COLO668 (cell line): ENCODE measurements around the gene FBRSL1.
A peak's percentile ranks its signal among the peaks of the same experiment; 100 is the strongest.

Experiments
- DNase-seq: peaks from one replicate; lab custom pipeline; 2025; ENCODE audit not compliant: unreplicated experiment; lab: John Stamatoyannopoulos, UW

Gene FBRSL1

GRCh38 chr12:132554845-132555630 lies 65.1 kb downstream of the FBRSL1 start:
- DNase-seq, result peak; percentile 0

- DNase-seq, result no peak
Measured at GRCh38 chr12:132555686-132556085, 65.7 kb downstream of the FBRSL1 start.

DNA sequence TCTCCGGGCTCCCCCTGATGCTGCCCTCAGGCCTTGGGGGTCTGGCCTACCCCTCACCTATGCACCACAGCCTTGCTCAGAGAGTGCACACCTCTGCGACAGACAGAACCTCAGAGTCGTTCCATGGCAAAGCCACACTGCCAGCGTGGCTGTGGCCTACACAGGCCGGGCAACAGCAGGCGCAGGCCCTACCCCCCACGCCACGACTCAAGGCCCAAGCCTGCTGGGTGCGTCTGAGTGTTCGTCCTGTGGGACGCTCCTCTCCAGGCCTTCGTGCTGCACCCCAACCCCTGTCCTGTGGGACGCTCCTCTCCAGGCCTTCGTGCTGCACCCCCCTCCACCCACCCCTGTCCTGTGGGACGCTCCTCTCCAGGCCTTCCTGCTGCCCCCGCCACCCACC lies 66.3 kb downstream of the FBRSL1 start:
- no peak for DNase-seq

- no peak for DNase-seq
Measured at GRCh38 chr12:132556801-132557200, 66.8 kb downstream of the FBRSL1 start.

DNA sequence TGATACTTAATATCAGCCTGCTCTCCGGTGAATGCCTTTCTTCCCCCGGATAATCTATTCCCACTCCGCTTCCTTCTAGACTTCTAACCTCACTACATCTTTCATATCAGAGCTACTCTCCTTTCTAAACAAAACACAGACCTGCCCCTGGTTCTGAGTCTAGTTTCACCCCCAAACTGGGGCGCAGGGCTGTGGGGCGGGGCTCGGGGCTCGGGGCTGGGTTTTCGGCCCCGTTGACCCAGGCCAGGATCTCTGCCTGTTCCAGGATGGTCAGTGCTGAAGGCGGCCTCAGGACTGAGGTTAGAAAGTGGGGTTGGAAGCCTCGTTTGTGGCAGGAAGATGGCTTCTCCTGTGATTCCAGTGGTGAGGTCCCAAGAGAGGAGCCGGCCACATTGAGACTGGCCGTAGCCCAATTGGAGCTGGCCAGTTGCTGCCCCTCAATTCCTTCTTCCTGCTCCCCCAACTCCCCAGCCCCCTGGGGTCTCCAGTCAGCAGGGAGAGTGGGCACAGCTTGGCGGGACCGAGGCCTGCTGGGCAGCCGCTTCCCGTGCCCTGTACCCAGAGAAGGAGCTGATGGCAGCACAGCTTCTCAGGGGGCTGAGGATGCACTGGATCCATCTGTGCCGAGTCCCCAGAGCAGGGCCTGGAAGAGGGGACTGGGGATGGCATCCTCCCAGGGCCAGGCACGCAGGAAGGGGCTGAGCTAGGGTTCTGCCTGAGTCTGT lies 67.5 kb downstream of the FBRSL1 start:
- no peak for DNase-seq

DNA sequence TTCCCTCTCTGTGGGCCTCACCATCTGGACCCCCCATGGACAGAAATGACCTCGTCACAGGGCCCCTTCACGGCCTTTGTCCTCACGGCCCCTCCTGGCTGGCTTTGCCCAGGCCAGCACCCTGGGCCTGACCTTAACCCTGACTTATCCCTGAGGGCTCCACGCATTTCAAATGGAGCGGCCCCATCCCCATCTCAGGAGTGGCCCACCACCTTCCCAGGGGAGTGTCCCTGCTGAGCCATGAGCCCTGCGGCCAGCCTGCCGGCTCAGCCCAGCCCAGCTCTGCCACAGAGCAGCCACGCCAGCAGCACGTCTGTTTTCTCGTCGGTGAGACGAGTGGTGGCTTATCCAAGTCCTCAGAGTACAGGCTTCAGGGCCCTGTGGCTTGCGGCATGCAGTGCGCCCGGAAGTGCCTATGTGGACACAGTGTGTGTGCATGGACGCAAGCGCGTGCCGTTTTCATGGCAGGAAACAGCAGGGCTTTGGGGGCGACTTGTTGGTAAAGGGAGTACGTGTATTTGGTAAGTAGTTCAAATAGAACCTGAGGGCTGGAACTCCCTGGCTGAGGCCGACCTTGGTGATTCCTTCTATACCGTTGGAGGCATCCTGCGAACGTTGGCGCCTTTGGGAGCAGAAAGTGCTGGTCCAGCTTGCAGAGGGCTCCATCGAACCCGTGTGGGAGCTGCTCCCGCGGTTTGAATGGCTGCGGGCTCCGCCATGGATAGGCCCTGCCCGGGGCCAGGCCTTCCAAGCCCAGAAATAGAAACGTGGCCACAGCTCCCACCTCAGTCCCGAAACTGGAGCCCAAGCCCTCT lies 68.3 kb downstream of the FBRSL1 start:
- DNase-seq, result no peak

DNA sequence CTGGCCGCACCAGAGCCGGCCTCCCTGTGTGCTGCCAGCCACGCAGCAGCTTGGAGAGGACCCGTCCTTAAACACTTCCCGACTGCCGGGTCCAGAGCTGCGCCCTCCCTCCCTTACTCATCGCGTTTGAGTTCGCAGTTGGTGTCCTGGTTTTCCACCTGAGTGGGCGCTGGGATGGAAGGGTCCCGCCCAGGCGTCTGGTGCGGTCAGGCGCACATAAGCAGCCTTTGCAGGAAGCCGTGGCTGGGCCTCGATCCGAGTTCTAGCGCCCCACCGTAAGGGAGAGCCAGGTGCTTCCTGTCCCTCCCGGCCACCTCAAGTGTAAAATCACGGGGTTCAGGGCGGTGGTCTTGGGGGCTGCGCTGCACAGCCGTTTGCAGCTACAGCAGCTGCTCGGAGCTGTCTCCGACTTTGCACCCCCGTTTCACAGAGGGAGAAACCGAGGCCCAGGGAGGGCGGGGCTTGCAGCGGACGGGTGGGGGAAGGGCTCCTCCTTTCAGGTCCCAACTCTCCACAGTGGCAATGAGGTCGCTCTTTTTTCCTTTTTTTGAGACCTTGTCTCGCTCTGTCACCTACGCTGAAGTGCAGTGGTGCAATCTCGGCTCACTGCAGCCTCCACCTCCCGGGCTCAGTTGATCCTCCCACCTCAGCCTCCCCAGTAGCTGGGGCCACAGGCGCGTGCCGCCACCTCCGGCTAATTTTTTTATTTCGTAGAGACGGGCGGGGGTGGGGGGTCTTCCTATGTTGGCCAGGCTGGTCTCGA lies 69.1 kb downstream of the FBRSL1 start:
- peak; percentile 10 for DNase-seq

DNA sequence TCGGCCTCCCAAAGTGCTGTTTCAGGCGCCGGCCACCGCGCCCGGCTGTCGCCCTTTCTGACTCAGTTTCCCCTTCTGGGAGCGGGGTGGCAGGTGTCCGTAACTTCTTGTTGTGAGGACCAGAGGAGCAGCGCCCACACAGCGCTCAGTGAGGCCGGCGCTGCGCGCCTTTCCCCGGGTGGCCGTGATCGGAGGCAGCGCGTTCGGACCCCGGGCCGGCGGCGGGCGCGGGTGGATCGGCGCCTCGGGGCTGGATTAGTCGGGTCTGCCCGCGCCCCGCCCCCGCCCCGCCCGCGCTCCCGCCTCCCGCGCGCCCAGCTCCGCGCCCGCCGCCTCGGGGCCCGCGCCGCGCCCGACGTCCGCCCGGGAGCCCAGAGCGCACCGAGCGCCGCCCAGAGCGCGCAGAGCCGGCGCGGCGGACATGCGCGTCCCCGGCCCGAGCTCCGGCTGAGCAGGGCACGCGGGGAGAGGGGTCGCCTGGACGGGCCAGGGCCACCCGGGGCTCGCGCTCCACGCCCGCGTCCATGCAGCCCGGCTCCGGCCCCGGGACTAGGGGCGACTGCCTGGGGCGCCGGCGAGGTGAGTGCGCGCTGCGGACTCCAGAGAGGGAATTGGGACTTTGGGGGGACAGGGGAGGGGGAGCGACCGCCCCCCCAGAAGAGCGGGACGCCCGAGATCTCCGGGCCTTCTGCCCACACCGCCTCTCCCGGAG lies 69.9 kb downstream of the FBRSL1 start:
- DNase-seq, result peak; percentile 83

- peak; percentile 60 for DNase-seq
Measured at GRCh38 chr12:132560364-132560613, 70.3 kb downstream of the FBRSL1 start.

DNA sequence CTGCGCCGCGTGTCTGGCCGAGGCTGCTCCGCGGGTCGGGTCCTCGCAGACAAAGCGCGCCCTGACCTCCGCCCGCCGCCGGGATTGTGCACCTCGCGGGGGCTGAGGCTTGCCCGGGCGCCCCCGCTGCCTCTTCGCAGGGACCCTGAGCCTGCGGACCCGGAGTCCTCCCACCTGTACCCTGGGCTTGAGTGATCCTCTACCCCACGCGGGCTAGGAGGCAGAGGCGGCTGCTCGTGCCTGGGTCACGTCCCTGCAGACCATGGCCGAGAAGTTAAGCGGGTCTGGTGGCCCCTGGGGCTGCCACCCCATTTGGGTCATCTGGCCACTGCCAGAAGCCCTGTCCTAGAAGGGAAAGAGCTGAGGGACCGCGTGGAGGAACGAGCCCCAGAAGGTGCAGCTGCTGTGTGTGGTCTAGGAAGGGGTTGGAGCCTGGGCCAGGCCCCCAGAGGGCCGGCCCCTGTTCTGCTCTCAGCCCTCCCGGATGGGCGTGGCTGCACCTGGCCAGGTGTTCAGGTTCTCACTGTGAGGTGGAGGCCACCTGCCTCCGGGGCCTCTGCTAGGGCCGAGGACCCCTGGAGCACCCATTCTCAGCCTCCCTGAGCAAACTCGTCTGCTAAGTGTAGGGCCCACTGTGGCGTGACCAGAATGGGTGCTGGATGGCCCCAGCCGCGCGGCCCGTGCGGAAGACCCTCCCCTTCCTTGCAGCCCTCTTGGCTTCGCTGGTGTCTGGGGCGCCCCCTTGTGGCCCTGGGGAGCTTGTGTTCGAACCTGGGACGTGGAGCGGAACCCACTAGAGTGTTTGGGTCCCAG lies 70.9 kb downstream of the FBRSL1 start:
- peak; percentile 88 for DNase-seq
